Vagina (tissue), 2 donors: Measurements from ENCODE around the gene LHFPL3. TPM values are rescaled to one million over a fixed set of nuclear protein-coding genes. Genes with fewer than 3 reads are reported as not detected.
A peak's percentile ranks its signal among the peaks of the same experiment; 100 is the strongest.

ENCODE experiments used
- DNase-seq, 2 donors: peaks; one replicate each; pipeline ENCODE4 v3.0.0-alpha.2; 2017; ENCODE audit errors: extremely low spot score in 2 of 2
- H3K27ac ChIP-seq: fragments of 200-600 bp; sonication (generic); one replicate; pipeline ENCODE4 v1.5.1; 2019
- H3K27me3 ChIP-seq: fragments of 200-600 bp; sonication (generic); one replicate; pipeline ENCODE4 v1.5.1; 2019
- H3K36me3 ChIP-seq, 2 donors: fragments of 200-600 bp; sonication (generic); one replicate each; pipeline ENCODE4 v1.5.1; 2017 to 2019
- H3K4me1 ChIP-seq: fragments of 200-600 bp; sonication (generic); one replicate; pipeline ENCODE4 v1.5.1; 2019
- H3K4me3 ChIP-seq, 2 donors: fragments of 200-600 bp; sonication (generic); 1 replicate in 1 of 2; 2 replicates in 1 of 2; pipeline ENCODE4 v1.5.1; 2016 to 2019
- H3K9me3 ChIP-seq: fragments of 200-600 bp; sonication (generic); one replicate; pipeline ENCODE4 v1.5.1; 2019
- CTCF ChIP-seq, 3 experiments: fragments of 450-650 bp in 2 of 3; fragments of 200-600 bp in 1 of 3; sonication (generic) in 1 of 3; IDR thresholded peaks; one replicate each; pipeline ENCODE4 v1.5.1; 2017 to 2019; ENCODE audit warnings: antibody characterized with exemption in 3 of 3, mild to moderate bottlenecking in 2 of 3, moderate library complexity in 2 of 3
- POLR2A ChIP-seq, 2 donors: fragments of 450-650 bp; IDR thresholded peaks; one replicate each; pipeline ENCODE4 v1.6.1; 2017; ENCODE audit warnings: antibody characterized with exemption in 2 of 2, mild to moderate bottlenecking in 2 of 2, moderate library complexity in 2 of 2
- POLR2AphosphoS5 ChIP-seq, 2 donors: sonication (generic); formaldehyde crosslinking; IDR thresholded peaks; one replicate each; pipeline ENCODE4 v1.9.0; 2017; ENCODE audit warnings: antibody characterized with exemption in 2 of 2, mild to moderate bottlenecking in 2 of 2, low read depth in 1 of 2; ENCODE audit not compliant: insufficient read depth in 1 of 2
- intact Hi-C: fragments of 100-400 bp; cut with DNase I; formaldehyde crosslinking; loops from one replicate; pipeline ENCODE4 v1.15.1; 2023
- total RNA-seq: library from RNA; depleted of rRNA; stranded (reverse); fragments of >200 nt; gene quantifications from one replicate; pipeline ENCODE4 v1.2.3, GENCODE V29; 2016

LHFPL3 gene
- total RNA-seq, 1 donor from 2014 or later = not detected

GRCh38 chr7:104317948-104318629, 10.3 kb upstream of the LHFPL3 start:
- no peak for TF ChIP-seq POLR2AphosphoS5 (IDR thresholded peaks at IDR 0.05; ENCODE audit: insufficient read depth in 1 of 2, low read depth in 1 of 2)
- no peak for TF ChIP-seq POLR2A (IDR thresholded peaks at IDR 0.05)
- TF ChIP-seq CTCF (IDR thresholded peaks at IDR 0.05) = no peak
- DNase-seq = no peak
- H3K4me3 ChIP-seq = no peak overlapping the region
- no peaks in the 10 kb centered on the region for H3K9me3 ChIP-seq
- no peak overlapping the region for H3K27ac ChIP-seq
- H3K4me1 ChIP-seq = no peaks in the 10 kb centered on the region
- H3K36me3 ChIP-seq = no peaks in the 10 kb centered on the region
- no peaks in the 10 kb centered on the region for H3K27me3 ChIP-seq
- intact Hi-C loops = no loop called here

- no peak for DNase-seq
- Histone ChIP-seq H3K4me3 (no peak overlapping the region), H3K4me1 (peaks cover 15% of the 10 kb centered on the region), H3K9me3 (no peaks in the 10 kb centered on the region), H3K36me3 (no peaks in the 10 kb centered on the region), H3K27me3 (no peaks in the 10 kb centered on the region), H3K27ac (no peak overlapping the region)
- TF ChIP-seq CTCF (IDR thresholded peaks at IDR 0.05) = no peak
- TF ChIP-seq POLR2AphosphoS5 (IDR thresholded peaks at IDR 0.05; ENCODE audit: insufficient read depth in 1 of 2, low read depth in 1 of 2) = no peak
- TF ChIP-seq POLR2A (IDR thresholded peaks at IDR 0.05) = no peak
- intact Hi-C loops = no loop called here
Observed at GRCh38 chr7:104327534-104327933, 869 bp upstream of the LHFPL3 start.

GRCh38 chr7:104327938-104328295, 486 bp upstream of the LHFPL3 start:
- H3K27me3 ChIP-seq = no peaks in the 10 kb centered on the region
- H3K27ac ChIP-seq = no peak overlapping the region
- no peaks in the 10 kb centered on the region for H3K9me3 ChIP-seq
- no peak for DNase-seq
- intact Hi-C loops = no loop called here
- peak overlapping the region in 1 of 2 donors; percentile 31 for H3K4me3 ChIP-seq
- H3K4me1 ChIP-seq = peaks cover 15% of the 10 kb centered on the region
- no peaks in the 10 kb centered on the region for H3K36me3 ChIP-seq
- TF ChIP-seq CTCF (IDR thresholded peaks at IDR 0.05) = no peak
- TF ChIP-seq POLR2AphosphoS5 (IDR thresholded peaks at IDR 0.05; ENCODE audit: insufficient read depth in 1 of 2, low read depth in 1 of 2) = no peak

- Histone ChIP-seq H3K4me3 (peak overlapping the region; percentile 31 to 41), H3K4me1 (peaks cover 15% of the 10 kb centered on the region), H3K36me3 (no peaks in the 10 kb centered on the region), H3K27me3 (no peaks in the 10 kb centered on the region), H3K27ac (no peak overlapping the region), H3K9me3 (no peaks in the 10 kb centered on the region)
- TF ChIP-seq CTCF (IDR thresholded peaks at IDR 0.05) (no peak), POLR2AphosphoS5 (IDR thresholded peaks at IDR 0.05; ENCODE audit: insufficient read depth in 1 of 2, low read depth in 1 of 2) (no peak)
- intact Hi-C loops = no loop called here
- DNase-seq = no peak
Observed at GRCh38 chr7:104328970-104329825, 795 bp downstream of the LHFPL3 start.

GRCh38 chr7:104341546-104341945, 13.1 kb downstream of the LHFPL3 start:
- Histone ChIP-seq H3K4me1 (no peaks in the 10 kb centered on the region), H3K27ac (no peak overlapping the region), H3K36me3 (no peaks in the 10 kb centered on the region), H3K27me3 (no peaks in the 10 kb centered on the region), H3K4me3 (no peak overlapping the region), H3K9me3 (no peaks in the 10 kb centered on the region)
- no peak for DNase-seq
- intact Hi-C loops = no loop called here
- TF ChIP-seq CTCF (IDR thresholded peaks at IDR 0.05) = no peak
- TF ChIP-seq POLR2A (IDR thresholded peaks at IDR 0.05) = no peak
- no peak for TF ChIP-seq POLR2AphosphoS5 (IDR thresholded peaks at IDR 0.05; ENCODE audit: insufficient read depth in 1 of 2, low read depth in 1 of 2)
